ENCODE measurements around the gene STRA6.

Gene STRA6

DNA sequence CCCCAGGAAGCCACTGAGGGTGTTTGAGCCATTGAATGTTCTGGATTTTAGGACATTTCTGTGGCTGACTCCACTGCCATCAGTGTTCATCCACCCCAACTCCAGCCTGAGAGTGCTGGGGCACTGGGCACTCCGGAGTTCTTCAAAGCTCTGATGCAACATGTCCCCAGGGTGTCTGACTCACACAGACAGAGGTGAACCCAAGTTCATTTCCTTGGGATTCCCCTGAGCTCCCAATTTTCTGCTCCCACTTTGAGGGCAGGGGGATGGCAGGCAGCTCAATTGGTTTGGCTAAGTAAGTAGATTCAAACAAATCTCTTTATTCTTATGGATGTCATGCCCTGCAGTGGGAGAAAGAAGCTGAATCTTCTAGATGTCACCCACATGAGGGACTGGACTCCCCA is 2.2 kb downstream of the STRA6 start:
- TF ChIP-seq, protein P1, sequence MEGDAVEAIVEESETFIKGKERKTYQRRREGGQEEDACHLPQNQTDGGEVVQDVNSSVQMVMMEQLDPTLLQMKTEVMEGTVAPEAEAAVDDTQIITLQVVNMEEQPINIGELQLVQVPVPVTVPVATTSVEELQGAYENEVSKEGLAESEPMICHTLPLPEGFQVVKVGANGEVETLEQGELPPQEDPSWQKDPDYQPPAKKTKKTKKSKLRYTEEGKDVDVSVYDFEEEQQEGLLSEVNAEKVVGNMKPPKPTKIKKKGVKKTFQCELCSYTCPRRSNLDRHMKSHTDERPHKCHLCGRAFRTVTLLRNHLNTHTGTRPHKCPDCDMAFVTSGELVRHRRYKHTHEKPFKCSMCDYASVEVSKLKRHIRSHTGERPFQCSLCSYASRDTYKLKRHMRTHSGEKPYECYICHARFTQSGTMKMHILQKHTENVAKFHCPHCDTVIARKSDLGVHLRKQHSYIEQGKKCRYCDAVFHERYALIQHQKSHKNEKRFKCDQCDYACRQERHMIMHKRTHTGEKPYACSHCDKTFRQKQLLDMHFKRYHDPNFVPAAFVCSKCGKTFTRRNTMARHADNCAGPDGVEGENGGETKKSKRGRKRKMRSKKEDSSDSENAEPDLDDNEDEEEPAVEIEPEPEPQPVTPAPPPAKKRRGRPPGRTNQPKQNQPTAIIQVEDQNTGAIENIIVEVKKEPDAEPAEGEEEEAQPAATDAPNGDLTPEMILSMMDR (IDR thresholded peaks at IDR 0.05; ENCODE audit: control insufficient read depth, extremely low read depth, insufficient read depth), result no peak
- no peak overlapping the region for H3K4me3 ChIP-seq (ENCODE audit: low read depth, low read length)
- DNase-seq (ENCODE audit: low read depth), result no peak

GRCh38 chr15:74199297-74199652 is 3.3 kb downstream of the STRA6 start:
- TF ChIP-seq, protein P1 (IDR thresholded peaks at IDR 0.05; ENCODE audit: control insufficient read depth, extremely low read depth, insufficient read depth), result no peak
- no peak for DNase-seq (ENCODE audit: low read depth)
- no peak overlapping the region for H3K4me3 ChIP-seq (ENCODE audit: low read depth, low read length)

GRCh38 chr15:74197176-74197965 is 5.2 kb downstream of the STRA6 start:
- DNase-seq (ENCODE audit: low read depth), result no peak
- no peak overlapping the region for H3K4me3 ChIP-seq (ENCODE audit: low read depth, low read length)
- TF ChIP-seq, protein P1 (IDR thresholded peaks at IDR 0.05; ENCODE audit: control insufficient read depth, extremely low read depth, insufficient read depth), result no peak

- TF ChIP-seq, protein P1 (IDR thresholded peaks at IDR 0.05; ENCODE audit: control insufficient read depth, extremely low read depth, insufficient read depth), result no peak
- DNase-seq (ENCODE audit: low read depth), result no peak
- no peak overlapping the region for H3K4me3 ChIP-seq (ENCODE audit: low read depth, low read length)
Observed at GRCh38 chr15:74196175-74196574, 6.4 kb downstream of the STRA6 start.

DNA sequence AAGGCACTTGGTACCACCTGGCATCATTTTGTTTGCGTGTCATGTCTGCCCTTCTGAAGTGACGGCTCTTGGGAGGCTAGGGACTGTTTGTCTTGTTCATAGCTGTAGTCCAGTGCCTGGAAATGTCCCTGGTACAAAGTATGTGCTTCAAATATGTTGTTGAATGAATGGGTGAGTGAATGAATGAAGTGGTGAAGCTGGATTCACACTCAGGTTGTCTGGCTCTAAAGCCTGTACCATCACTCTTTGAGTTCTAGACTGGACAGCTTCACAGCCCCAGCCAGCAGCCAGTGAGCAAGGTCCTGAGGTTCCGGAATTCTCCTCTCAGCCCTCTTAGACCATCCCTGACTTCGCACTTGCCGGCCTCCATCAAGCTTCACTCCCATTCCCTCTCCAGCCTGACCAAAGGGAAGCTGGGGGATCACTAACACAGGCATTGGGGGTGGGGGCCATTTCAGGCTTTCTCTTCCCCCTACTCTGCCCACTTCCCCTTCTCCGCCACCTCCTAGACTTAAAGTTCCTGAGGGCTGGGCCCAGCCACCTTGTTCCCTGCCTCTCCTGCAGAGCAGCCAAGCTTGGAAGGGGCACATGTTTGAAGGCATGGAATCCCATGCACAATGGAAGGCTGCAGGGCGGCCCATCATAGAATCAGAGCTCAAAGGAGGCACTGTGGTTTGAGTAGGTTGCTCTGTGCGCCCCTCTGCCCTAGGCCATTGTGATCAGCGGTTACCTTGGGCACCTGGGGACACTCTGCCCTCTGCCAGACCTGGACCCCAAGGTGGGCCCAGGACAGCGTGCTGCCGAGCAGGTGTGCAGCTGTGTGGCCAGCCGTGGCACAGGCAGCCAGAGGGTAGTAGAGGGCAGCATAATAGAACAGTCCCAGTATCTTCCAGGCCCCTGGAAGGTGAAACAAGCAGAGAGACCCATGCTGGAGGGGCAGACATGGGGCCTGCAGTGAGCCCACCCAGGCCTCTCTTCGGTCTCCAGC is 7.7 kb downstream of the STRA6 start:
- DNase-seq (ENCODE audit: low read depth), result no peak
- no peak overlapping the region for H3K4me3 ChIP-seq (ENCODE audit: low read depth, low read length)
- TF ChIP-seq, protein P1 (IDR thresholded peaks at IDR 0.05; ENCODE audit: control insufficient read depth, extremely low read depth, insufficient read depth), result no peak

- H3K4me3 ChIP-seq (ENCODE audit: low read depth, low read length), result no peak overlapping the region
- DNase-seq (ENCODE audit: low read depth), result no peak
- TF ChIP-seq, protein P1 (IDR thresholded peaks at IDR 0.05; ENCODE audit: control insufficient read depth, extremely low read depth, insufficient read depth), result no peak
Observed at GRCh38 chr15:74193905-74194304, 8.7 kb downstream of the STRA6 start.

All from LNCaP clone FGC (cell line).